HG03565 (cell line): ENCODE results near the gene ZNF593.

Experiments used
- ATAC-seq: cut with Tn5 transposase; IDR thresholded peaks from one replicate; pipeline ENCODE4 v1.9.1; 2021; ENCODE audit warnings: mild to moderate bottlenecking, moderate library complexity; ENCODE audit not compliant: unreplicated experiment

ZNF593 gene

GRCh38 chr1:26169669-26170471 is at the start of gene ZNF593:
TSS of gene ZNF593 (plus strand) at chr1:26169908. CDS start at chr1:26169984, 76 bp downstream.
- peak; percentile 87 for ATAC-seq

GRCh38 chr1:26121854-26122773 is 47.6 kb upstream of the ZNF593 start:
- ATAC-seq: no peak

- no peak for ATAC-seq
Measured at GRCh38 chr1:26122988-26123973, 46.4 kb upstream of the ZNF593 start.

- ATAC-seq: no peak
Measured at GRCh38 chr1:26124418-26125331, 45.0 kb upstream of the ZNF593 start.

GRCh38 chr1:26125382-26125781 is 44.3 kb upstream of the ZNF593 start:
- ATAC-seq: no peak

- ATAC-seq: no peak
Measured at GRCh38 chr1:26125946-26126320, 43.8 kb upstream of the ZNF593 start.

- ATAC-seq: peak; percentile 65
Measured at GRCh38 chr1:26126321-26127084, 43.2 kb upstream of the ZNF593 start.

- no peak for ATAC-seq
Measured at GRCh38 chr1:26127235-26128163, 42.2 kb upstream of the ZNF593 start.

- ATAC-seq: no peak
Measured at GRCh38 chr1:26129778-26130177, 39.9 kb upstream of the ZNF593 start.

GRCh38 chr1:26130695-26131094 is 39.0 kb upstream of the ZNF593 start:
- no peak for ATAC-seq

GRCh38 chr1:26132128-26132833 is 37.4 kb upstream of the ZNF593 start:
- ATAC-seq: no peak

GRCh38 chr1:26132834-26133167 is 36.9 kb upstream of the ZNF593 start:
- no peak for ATAC-seq

- no peak for ATAC-seq
Measured at GRCh38 chr1:26134466-26134865, 35.2 kb upstream of the ZNF593 start.

- no peak for ATAC-seq
Measured at GRCh38 chr1:26138974-26139558, 30.6 kb upstream of the ZNF593 start.

- ATAC-seq: no peak
Measured at GRCh38 chr1:26142159-26142558, 27.5 kb upstream of the ZNF593 start.

- no peak for ATAC-seq
Measured at GRCh38 chr1:26145041-26145959, 24.4 kb upstream of the ZNF593 start.
